AG08395 (cell line): ENCODE data around the gene ZNF776.
"Not testable (repeated sequence)": the region's sequence is repeated elsewhere in the genome, so short reads cannot be mapped to it uniquely, and the experiment has no call there.

ENCODE experiments used
- DNase-seq: peaks from one replicate; pipeline ENCODE4 v3.0.0; 2012; ENCODE audit warnings: mixed read lengths, low spot score

Gene ZNF776

GRCh38 chr19:57746580-57747471 lies at the start of gene ZNF776:
ZNF776 (plus strand) TSS chr19:57746815; CDS start chr19:57747059, 244 bp downstream.
- DNase-seq = peak; percentile 95

GRCh38 chr19:57701625-57702024 lies 45.0 kb upstream of the ZNF776 start:
- no peak for DNase-seq

GRCh38 chr19:57706346-57706745 lies 40.3 kb upstream of the ZNF776 start:
- DNase-seq = no peak

- DNase-seq = peak; percentile 80
Observed at GRCh38 chr19:57708641-57709361, 37.8 kb upstream of the ZNF776 start, which contains the start of gene ZNF154. ZNF154 (minus strand) TSS chr19:57709204; CDS start chr19:57708971, 233 bp downstream.

GRCh38 chr19:57709616-57710015 lies 37.0 kb upstream of the ZNF776 start:
- DNase-seq = no peak

- no peak for DNase-seq
Observed at GRCh38 chr19:57712222-57712621, 34.4 kb upstream of the ZNF776 start.

- no peak for DNase-seq
Observed at GRCh38 chr19:57719424-57719823, 27.2 kb upstream of the ZNF776 start.

GRCh38 chr19:57719901-57720519 lies 26.6 kb upstream of the ZNF776 start:
- no peak for DNase-seq

- DNase-seq = no peak
Observed at GRCh38 chr19:57720878-57721277, 25.7 kb upstream of the ZNF776 start.

- not testable (repeated sequence) for DNase-seq
Observed at GRCh38 chr19:57738320-57738719, 8.3 kb upstream of the ZNF776 start.

- not testable (repeated sequence) for DNase-seq
Observed at GRCh38 chr19:57738770-57739169, 7.8 kb upstream of the ZNF776 start.

GRCh38 chr19:57747472-57747807 lies 825 bp downstream of the ZNF776 start:
- no peak for DNase-seq

- DNase-seq = no peak
Observed at GRCh38 chr19:57748029-57748428, 1.4 kb downstream of the ZNF776 start.

- DNase-seq = no peak
Observed at GRCh38 chr19:57754091-57754673, 7.6 kb downstream of the ZNF776 start.

GRCh38 chr19:57755031-57755430 lies 8.4 kb downstream of the ZNF776 start:
- no peak for DNase-seq

- no peak for DNase-seq
Observed at GRCh38 chr19:57757941-57758340, 11.3 kb downstream of the ZNF776 start.

GRCh38 chr19:57759096-57759495 lies 12.5 kb downstream of the ZNF776 start:
- DNase-seq = no peak

GRCh38 chr19:57769345-57770131 lies 22.9 kb downstream of the ZNF776 start, which contains the start of gene ZNF586:
ZNF586 (plus strand) TSS chr19:57769676; CDS start chr19:57769843, 167 bp downstream.
- DNase-seq = peak; percentile 97

- DNase-seq = no peak
Observed at GRCh38 chr19:57771417-57771816, 24.8 kb downstream of the ZNF776 start.

GRCh38 chr19:57773488-57773887 lies 26.9 kb downstream of the ZNF776 start:
- DNase-seq = no peak

- no peak for DNase-seq
Observed at GRCh38 chr19:57776764-57777296, 30.2 kb downstream of the ZNF776 start.
